ENCODE measurements around the gene KLK6.

The KLK6 gene

DNA sequence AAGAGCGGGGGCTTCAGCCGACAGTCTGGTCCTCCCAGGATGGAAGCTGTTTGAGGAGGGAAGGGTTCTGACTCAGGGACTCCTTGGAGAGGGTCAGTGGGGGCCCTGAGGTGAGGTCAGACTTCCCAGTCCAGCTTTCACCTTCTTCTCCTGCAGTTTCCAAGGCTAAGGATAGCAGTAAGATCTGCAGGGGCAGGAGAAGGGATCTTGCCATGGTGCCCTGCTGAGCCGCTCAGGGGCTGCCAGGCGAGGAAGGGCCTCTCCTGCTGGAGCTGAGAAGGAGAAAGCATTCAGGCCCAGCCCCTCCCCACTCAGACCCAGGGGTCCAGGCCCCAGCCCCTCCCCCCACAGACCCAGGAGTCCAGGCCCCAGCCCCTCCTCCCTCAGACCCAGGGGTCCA is 12.8 kb upstream of the KLK6 start:
- TF ChIP-seq, protein P1, sequence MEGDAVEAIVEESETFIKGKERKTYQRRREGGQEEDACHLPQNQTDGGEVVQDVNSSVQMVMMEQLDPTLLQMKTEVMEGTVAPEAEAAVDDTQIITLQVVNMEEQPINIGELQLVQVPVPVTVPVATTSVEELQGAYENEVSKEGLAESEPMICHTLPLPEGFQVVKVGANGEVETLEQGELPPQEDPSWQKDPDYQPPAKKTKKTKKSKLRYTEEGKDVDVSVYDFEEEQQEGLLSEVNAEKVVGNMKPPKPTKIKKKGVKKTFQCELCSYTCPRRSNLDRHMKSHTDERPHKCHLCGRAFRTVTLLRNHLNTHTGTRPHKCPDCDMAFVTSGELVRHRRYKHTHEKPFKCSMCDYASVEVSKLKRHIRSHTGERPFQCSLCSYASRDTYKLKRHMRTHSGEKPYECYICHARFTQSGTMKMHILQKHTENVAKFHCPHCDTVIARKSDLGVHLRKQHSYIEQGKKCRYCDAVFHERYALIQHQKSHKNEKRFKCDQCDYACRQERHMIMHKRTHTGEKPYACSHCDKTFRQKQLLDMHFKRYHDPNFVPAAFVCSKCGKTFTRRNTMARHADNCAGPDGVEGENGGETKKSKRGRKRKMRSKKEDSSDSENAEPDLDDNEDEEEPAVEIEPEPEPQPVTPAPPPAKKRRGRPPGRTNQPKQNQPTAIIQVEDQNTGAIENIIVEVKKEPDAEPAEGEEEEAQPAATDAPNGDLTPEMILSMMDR (IDR thresholded peaks at IDR 0.05; ENCODE audit: low read depth, low read length), result no peak
- Histone ChIP-seq H3K36me3 (no peaks in the 10 kb centered on the region), H3K4me1 (no peaks in the 10 kb centered on the region), H3K4me3 (ENCODE audit: low read depth, low read length) (no peak overlapping the region), H3K27me3 (peaks cover 13% of the 10 kb centered on the region), H3K9me3 (no peaks in the 10 kb centered on the region)
- DNase-seq, result no peak

DNA sequence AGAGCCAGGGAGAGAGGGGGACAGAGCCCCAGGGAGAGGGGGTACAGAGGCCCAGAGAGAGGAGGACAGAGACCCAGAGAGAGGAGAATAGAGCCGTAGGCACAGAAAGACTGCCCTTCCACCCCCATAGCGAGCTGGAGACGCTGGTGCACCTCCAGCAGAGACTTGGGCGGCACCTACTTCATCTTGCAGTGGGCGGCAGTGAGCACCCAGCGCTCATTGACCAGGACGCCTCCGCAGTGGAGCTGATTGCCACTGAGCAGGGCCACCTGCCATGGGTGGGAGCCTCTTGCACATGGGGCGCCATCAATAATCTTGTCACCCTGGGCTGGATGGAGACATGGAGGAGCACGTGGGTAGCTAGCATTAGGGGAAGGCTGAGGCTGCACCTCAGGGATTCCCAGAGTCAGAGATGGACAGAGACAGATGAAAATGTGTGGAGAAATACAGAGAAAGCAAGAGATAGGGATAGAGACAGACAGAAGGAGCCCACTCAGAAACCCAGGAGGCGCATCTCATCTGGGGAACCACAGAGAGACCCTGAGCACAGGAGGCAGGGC is 12.3 kb upstream of the KLK6 start:
- TF ChIP-seq, protein P1 (IDR thresholded peaks at IDR 0.05; ENCODE audit: low read depth, low read length), result no peak
- Histone ChIP-seq H3K4me1 (no peaks in the 10 kb centered on the region), H3K36me3 (no peaks in the 10 kb centered on the region), H3K27me3 (peaks cover 13% of the 10 kb centered on the region), H3K4me3 (ENCODE audit: low read depth, low read length) (no peak overlapping the region), H3K9me3 (no peaks in the 10 kb centered on the region)
- DNase-seq, result no peak

DNA sequence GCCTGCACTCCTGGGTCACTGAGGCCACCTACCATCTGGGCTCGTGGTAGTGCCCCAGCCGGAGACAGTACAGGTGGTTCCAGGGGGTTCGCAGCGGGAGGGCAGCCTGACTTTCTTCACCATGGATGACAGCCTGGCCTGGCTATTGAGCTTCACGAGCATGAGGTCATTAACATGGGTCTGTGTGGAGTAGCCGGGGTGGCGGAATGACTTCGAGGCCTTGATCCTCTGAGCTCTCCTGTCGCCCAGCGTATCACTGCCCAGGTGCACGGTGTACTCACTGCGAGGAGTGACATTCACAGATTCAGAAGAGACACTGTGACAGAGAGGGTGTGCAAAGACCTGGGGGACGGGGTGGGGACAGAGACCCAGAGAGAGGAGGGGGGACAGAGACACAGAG is 10.8 kb upstream of the KLK6 start:
- TF ChIP-seq, protein P1 (IDR thresholded peaks at IDR 0.05; ENCODE audit: low read depth, low read length), result no peak
- Histone ChIP-seq H3K9me3 (no peaks in the 10 kb centered on the region), H3K4me3 (ENCODE audit: low read depth, low read length) (no peak overlapping the region), H3K27me3 (peaks cover 8% of the 10 kb centered on the region), H3K36me3 (no peaks in the 10 kb centered on the region), H3K4me1 (no peaks in the 10 kb centered on the region)
- DNase-seq, result no peak

DNA sequence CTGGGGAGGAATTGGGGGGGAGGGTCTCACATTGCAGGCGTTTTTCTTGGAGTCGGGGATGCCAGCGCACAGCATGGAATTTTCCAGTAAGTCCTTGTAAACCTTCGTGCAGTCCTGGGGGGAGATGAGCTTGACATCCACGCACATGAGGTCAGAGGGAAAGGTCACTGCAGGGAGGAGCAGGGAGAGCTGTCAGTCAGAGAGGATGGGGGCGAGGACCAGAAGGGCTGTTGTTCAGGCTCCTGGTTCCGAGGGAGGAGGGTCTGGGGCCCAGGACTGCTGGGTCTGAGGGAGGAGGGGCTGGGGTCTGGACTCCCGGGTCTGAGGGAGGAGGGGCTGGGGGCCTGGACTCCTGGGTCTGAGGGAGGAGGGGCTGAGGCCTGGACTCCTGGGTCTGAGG is 10.4 kb upstream of the KLK6 start:
- DNase-seq, result no peak
- Histone ChIP-seq H3K27me3 (peaks cover 8% of the 10 kb centered on the region), H3K9me3 (no peaks in the 10 kb centered on the region), H3K4me3 (ENCODE audit: low read depth, low read length) (no peak overlapping the region), H3K36me3 (no peaks in the 10 kb centered on the region), H3K4me1 (no peaks in the 10 kb centered on the region)
- TF ChIP-seq, protein P1 (IDR thresholded peaks at IDR 0.05; ENCODE audit: low read depth, low read length), result no peak

DNA sequence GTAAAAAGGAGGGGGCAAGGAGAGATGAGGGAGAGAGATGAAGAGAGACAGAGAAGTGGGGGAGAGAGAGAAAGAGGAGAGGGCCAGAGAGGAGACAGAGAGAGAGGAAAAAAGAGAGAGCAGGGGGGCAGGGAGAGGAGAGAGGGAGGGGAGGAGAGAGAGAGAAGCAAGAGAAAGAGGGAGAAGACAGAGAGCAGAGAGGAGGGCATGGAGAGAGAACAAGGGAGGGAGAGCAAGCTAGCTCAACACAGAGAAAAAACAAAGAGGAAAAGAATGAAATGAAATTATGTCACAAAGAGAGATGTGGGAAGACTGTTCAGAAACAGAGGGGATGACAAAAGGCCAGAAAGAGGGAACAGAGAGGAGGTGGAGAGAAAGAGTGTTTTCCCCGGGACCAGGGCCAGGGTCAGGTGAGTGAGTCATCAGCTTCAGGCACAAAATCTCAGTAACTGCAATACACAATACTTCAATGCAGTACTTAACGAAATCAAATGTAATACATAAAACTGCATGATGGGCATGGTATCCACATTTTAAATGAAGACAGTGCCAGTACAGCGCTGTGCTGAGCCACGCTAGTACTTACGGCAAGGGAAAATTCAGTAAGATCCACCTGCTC is 9.5 kb upstream of the KLK6 start:
- no peaks in the 10 kb centered on the region for H3K36me3 ChIP-seq
- TF ChIP-seq, protein P1 (IDR thresholded peaks at IDR 0.05; ENCODE audit: low read depth, low read length), result no peak

DNA sequence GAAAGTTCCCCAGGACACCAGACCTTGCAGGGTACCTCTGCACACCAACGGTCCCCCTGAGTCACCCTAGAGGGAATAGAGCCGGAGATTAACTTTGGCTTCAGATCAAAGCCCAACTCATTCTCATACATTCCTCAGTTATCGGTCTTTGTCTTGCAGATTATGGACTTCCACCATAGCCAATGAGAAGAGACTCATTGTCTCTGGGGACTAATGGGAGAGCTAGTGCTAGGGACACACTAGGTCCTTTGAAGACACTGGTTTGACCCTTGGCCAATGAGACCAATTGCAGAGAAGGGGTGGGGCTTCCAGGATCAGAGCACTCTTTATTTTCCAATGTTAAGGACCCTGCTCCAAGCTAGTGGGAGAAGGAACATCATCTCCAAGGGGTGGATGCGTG is 8.2 kb upstream of the KLK6 start:
- TF ChIP-seq, protein P1 (IDR thresholded peaks at IDR 0.05; ENCODE audit: low read depth, low read length), result no peak
- DNase-seq, result no peak
- H3K4me3 ChIP-seq (ENCODE audit: low read depth, low read length), result no peak overlapping the region
- no peaks in the 10 kb centered on the region for H3K4me1 ChIP-seq
- no peaks in the 10 kb centered on the region for H3K36me3 ChIP-seq
- H3K27me3 ChIP-seq, result no peaks in the 10 kb centered on the region
- no peaks in the 10 kb centered on the region for H3K9me3 ChIP-seq

More for the DNA sequence above, 9.5 kb upstream of the KLK6 start:
- no peaks in the 10 kb centered on the region for H3K9me3 ChIP-seq
- H3K4me1 ChIP-seq, result no peaks in the 10 kb centered on the region
- H3K4me3 ChIP-seq (ENCODE audit: low read depth, low read length), result no peak overlapping the region
- no peak for DNase-seq
- peaks cover under 1% of the 10 kb centered on the region for H3K27me3 ChIP-seq

All from BE2C (cell line).